NOMO-1 (cell line): ENCODE measurements around the gene CDC7.
A peak's percentile ranks its signal among the peaks of the same experiment; 100 is the strongest.

ENCODE experiments used
- DNase-seq, 2 experiments: peaks; one replicate each; lab custom pipeline; 2025; ENCODE audit not compliant: unreplicated experiment in 2 of 2; lab: John Stamatoyannopoulos, UW

Gene CDC7

DNA sequence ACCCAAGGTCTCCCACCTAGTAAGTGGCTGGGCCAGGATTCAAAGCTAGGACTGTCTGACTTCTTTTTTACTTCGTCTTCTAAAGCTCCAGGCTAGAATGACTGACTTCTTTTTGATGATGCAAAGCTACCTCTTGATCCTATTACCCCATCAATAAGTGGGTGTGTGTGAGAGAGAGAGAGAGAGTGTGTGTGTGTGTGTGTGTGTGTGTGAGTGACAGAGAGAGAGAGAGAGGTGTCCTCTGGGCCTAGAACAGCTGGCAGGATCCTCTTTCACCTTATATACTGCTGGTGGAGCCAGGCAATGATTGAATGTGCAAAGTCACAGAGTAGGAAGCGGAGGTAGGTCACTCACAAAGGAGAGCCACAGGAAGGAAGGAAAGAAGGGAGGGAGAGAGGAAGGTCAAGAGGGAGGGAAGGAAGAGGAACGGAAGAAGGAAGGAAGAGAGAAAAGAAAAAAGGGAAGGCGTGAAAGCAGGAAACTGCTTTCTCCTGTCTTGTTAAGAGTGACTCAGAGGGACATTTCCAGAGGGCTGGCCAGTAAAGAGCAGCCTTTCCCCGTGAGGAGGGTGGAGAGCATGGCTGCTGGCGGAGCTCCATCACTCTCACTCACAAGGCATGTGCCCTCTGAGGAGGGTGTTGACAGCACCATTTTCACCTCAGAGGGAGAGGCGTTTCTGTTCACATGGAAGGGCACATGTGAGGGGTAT is 68.9 kb downstream of the CDC7 start:
- peak in 1 of 2 experiments; percentile 8 for DNase-seq

DNA sequence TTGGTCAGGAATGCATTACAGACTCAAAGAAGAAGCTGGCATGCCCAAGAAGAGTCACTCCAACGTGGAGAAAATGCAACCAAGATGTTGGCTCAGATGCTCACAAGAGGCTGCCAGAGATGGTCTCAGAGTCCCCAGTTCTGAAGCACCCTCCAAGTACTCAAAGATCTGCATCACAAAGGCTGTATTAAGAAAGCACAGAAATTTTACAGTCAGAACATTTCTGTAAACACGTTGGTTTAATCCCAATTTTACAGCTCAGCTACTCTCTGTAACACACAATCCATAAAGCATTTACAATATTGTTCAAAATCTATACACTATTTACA is 69.4 kb downstream of the CDC7 start:
- no peak for DNase-seq

DNA sequence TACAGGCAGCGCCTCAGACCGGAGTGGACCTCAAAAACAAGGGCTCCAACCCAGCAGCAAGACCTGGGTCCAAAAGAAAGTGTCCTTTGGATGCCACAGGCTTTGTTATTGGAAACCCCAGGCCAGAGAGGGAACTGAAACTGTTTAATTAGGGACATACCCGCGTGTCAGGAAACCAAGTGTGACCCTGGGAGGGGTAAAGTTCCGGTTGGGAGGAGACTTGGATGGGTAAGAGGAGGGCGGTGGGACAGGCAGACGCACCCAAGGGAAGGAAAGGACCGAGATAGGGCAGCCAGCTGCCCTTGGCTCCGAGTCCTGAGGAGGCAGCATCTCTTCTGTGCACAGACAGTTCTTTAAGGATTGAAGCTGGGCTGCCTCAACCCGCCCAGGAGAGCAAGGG is 71.4 kb downstream of the CDC7 start:
- DNase-seq, result peak; percentile 79 to 80
